ENCODE results near the gene RGL1. TPM values are rescaled to one million over a fixed set of nuclear protein-coding genes. Genes with fewer than 3 reads are reported as not detected.

RGL1 gene
- total RNA-seq, 1 donor, result 24.6 TPM

DNA sequence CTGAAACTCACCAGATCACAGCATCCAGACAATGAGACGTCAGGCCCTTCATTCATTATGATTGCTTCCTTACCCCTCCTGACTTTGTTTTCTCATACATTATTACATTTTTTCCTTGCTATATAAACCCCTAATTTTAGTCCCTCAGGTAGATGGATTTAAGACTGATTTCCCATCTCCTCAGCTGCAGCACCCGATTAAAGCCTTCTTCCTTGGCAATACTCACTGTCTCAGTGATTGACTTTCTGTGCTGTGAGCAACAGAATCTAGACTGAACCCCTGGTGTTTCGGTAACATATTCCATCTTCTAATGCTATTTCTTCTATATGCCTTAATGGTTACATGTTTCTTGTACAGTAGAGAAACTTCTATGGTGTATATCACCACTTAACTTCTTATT lies 30.0 kb upstream of the RGL1 start:
- no peak for DNase-seq (ENCODE audit: insufficient read length, low spot score, missing footprints)
- H3K27ac ChIP-seq (ENCODE audit: low read depth, low read length), result no peak overlapping the region
- TF ChIP-seq, protein P1, sequence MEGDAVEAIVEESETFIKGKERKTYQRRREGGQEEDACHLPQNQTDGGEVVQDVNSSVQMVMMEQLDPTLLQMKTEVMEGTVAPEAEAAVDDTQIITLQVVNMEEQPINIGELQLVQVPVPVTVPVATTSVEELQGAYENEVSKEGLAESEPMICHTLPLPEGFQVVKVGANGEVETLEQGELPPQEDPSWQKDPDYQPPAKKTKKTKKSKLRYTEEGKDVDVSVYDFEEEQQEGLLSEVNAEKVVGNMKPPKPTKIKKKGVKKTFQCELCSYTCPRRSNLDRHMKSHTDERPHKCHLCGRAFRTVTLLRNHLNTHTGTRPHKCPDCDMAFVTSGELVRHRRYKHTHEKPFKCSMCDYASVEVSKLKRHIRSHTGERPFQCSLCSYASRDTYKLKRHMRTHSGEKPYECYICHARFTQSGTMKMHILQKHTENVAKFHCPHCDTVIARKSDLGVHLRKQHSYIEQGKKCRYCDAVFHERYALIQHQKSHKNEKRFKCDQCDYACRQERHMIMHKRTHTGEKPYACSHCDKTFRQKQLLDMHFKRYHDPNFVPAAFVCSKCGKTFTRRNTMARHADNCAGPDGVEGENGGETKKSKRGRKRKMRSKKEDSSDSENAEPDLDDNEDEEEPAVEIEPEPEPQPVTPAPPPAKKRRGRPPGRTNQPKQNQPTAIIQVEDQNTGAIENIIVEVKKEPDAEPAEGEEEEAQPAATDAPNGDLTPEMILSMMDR (IDR thresholded peaks at IDR 0.05; ENCODE audit: extremely low read depth, low read depth, low read length), result no peak
- no peaks in the 10 kb centered on the region for H3K36me3 ChIP-seq (ENCODE audit: insufficient read depth, low read length)
- no peaks in the 10 kb centered on the region for H3K27me3 ChIP-seq (ENCODE audit: insufficient read depth, low read length)
- H3K4me1 ChIP-seq (ENCODE audit: insufficient read depth, low read length), result no peaks in the 10 kb centered on the region
- H3K79me2 ChIP-seq (ENCODE audit: insufficient read depth, low read length), result no peaks in the 10 kb centered on the region
- no peak overlapping the region for H3K4me3 ChIP-seq (ENCODE audit: insufficient read depth, low read length)
- H2AFZ ChIP-seq (ENCODE audit: low read length), result no peak overlapping the region
- H3K9me3 ChIP-seq (ENCODE audit: low read depth, low read length), result no peaks in the 10 kb centered on the region
- no peak overlapping the region for H3K4me2 ChIP-seq (ENCODE audit: insufficient read depth, low read length)
- no peaks in the 10 kb centered on the region for H4K20me1 ChIP-seq (ENCODE audit: insufficient read depth, low read length)

DNA sequence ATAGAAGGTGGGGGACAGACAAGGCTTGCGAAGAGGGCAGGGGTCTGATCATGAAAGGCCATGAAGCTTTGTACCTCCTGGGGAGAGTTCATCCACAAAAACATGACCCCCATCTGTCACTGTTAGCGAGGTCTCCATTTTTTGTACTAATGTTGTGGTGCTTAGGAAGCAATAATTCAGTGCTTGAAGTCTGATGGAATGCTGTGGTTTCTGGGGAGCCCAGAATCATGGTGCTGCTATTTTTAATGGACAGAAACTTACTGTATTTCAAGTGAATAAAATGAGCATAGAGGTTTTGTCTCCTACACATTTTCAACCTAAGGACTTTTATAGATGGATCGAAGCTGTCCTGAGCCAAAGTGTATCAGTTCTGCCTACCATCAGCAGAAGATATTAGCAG lies 28.2 kb upstream of the RGL1 start:
- Histone ChIP-seq H3K4me1 (ENCODE audit: insufficient read depth, low read length) (no peaks in the 10 kb centered on the region), H3K79me2 (ENCODE audit: insufficient read depth, low read length) (no peaks in the 10 kb centered on the region), H2AFZ (ENCODE audit: low read length) (no peak overlapping the region), H3K4me2 (ENCODE audit: insufficient read depth, low read length) (no peak overlapping the region), H4K20me1 (ENCODE audit: insufficient read depth, low read length) (no peaks in the 10 kb centered on the region), H3K4me3 (ENCODE audit: insufficient read depth, low read length) (no peak overlapping the region), H3K27me3 (ENCODE audit: insufficient read depth, low read length) (no peaks in the 10 kb centered on the region), H3K36me3 (ENCODE audit: insufficient read depth, low read length) (no peaks in the 10 kb centered on the region), H3K9me3 (ENCODE audit: low read depth, low read length) (no peaks in the 10 kb centered on the region), H3K27ac (ENCODE audit: low read depth, low read length) (no peak overlapping the region)
- no peak for DNase-seq (ENCODE audit: insufficient read length, low spot score, missing footprints)
- TF ChIP-seq, protein P1 (IDR thresholded peaks at IDR 0.05; ENCODE audit: extremely low read depth, low read depth, low read length), result no peak

DNA sequence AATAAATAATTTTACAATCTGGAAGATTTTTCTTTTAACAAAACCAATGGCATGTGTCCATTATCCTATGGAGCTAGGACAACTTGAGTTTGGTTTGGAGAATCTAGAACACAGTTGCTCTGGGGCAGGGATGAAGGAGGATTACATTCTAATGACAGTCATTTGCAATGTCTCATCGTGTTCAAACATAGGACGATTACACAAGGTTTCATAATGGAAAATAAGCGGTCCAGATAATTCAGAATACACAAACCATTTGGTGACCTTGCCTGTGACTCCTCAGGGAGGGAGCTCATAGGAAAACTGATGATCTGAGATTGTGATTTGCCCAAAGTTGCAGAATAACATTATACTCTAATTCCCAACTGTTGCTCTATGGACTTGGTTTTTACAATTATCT lies 27.6 kb upstream of the RGL1 start:
- Histone ChIP-seq H3K36me3 (ENCODE audit: insufficient read depth, low read length) (no peaks in the 10 kb centered on the region), H2AFZ (ENCODE audit: low read length) (no peak overlapping the region), H3K79me2 (ENCODE audit: insufficient read depth, low read length) (no peaks in the 10 kb centered on the region), H3K4me1 (ENCODE audit: insufficient read depth, low read length) (no peaks in the 10 kb centered on the region), H3K4me3 (ENCODE audit: insufficient read depth, low read length) (no peak overlapping the region), H3K4me2 (ENCODE audit: insufficient read depth, low read length) (no peak overlapping the region), H3K9me3 (ENCODE audit: low read depth, low read length) (no peaks in the 10 kb centered on the region), H3K27me3 (ENCODE audit: insufficient read depth, low read length) (no peaks in the 10 kb centered on the region), H4K20me1 (ENCODE audit: insufficient read depth, low read length) (no peaks in the 10 kb centered on the region), H3K27ac (ENCODE audit: low read depth, low read length) (no peak overlapping the region)
- TF ChIP-seq, protein P1 (IDR thresholded peaks at IDR 0.05; ENCODE audit: extremely low read depth, low read depth, low read length), result no peak
- DNase-seq (ENCODE audit: insufficient read length, low spot score, missing footprints), result no peak

DNA sequence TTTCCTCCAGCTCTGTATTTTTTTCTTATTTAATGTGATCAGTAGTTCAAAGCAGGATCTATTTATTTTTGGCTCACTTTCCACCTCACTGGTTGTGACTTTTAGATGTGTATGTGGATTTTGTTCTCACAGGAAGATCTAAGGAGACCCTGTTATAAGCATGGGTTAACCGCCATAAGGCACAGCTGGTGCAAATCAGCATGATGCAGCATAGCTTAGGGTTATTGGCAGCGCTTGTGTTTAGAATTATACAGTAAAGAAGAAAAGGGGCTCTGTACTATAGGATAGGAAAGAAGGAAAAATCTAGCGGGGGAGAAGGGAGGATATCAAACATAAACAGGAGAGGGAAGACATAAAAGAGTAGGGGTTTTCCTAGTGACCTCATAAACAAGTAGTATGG lies 26.9 kb upstream of the RGL1 start:
- H3K27me3 ChIP-seq (ENCODE audit: insufficient read depth, low read length), result no peaks in the 10 kb centered on the region
- H2AFZ ChIP-seq (ENCODE audit: low read length), result no peak overlapping the region
- no peak overlapping the region for H3K4me3 ChIP-seq (ENCODE audit: insufficient read depth, low read length)
- DNase-seq (ENCODE audit: insufficient read length, low spot score, missing footprints), result no peak
- no peaks in the 10 kb centered on the region for H3K79me2 ChIP-seq (ENCODE audit: insufficient read depth, low read length)
- TF ChIP-seq, protein P1 (IDR thresholded peaks at IDR 0.05; ENCODE audit: extremely low read depth, low read depth, low read length), result no peak
- no peaks in the 10 kb centered on the region for H4K20me1 ChIP-seq (ENCODE audit: insufficient read depth, low read length)
- no peaks in the 10 kb centered on the region for H3K9me3 ChIP-seq (ENCODE audit: low read depth, low read length)
- peaks cover 5% of the 10 kb centered on the region for H3K4me1 ChIP-seq (ENCODE audit: insufficient read depth, low read length)
- no peaks in the 10 kb centered on the region for H3K36me3 ChIP-seq (ENCODE audit: insufficient read depth, low read length)
- H3K4me2 ChIP-seq (ENCODE audit: insufficient read depth, low read length), result no peak overlapping the region
- no peak overlapping the region for H3K27ac ChIP-seq (ENCODE audit: low read depth, low read length)
